HG03565 (cell line): ENCODE results near the gene RAB21.
"Not testable (repeated sequence)": the region's sequence is repeated elsewhere in the genome, so short reads cannot be mapped to it uniquely, and the experiment has no call there.

Experiments
- ATAC-seq: cut with Tn5 transposase; IDR thresholded peaks from one replicate; pipeline ENCODE4 v1.9.1; 2021; ENCODE audit warnings: mild to moderate bottlenecking, moderate library complexity; ENCODE audit not compliant: unreplicated experiment

RAB21 gene

DNA sequence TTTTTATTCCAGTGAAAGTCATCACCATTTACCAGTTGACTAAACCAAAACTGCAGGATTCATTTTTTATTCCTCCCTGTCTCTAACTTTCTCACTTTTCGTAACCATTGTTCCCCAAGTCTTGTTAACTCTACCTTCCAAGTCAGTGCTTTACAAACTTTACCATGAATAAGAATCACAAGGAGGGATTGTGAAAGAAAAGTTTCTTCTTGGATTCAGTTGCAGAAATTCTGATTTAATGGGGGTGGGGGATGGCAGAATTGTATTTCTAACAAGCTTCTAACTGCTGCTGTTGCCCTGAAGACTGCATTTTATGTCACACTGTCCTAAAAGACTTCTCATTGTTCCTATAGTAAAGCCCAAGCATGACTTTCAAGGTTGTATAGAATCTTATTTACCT is 5.0 kb upstream of the RAB21 start:
- no peak for ATAC-seq

DNA sequence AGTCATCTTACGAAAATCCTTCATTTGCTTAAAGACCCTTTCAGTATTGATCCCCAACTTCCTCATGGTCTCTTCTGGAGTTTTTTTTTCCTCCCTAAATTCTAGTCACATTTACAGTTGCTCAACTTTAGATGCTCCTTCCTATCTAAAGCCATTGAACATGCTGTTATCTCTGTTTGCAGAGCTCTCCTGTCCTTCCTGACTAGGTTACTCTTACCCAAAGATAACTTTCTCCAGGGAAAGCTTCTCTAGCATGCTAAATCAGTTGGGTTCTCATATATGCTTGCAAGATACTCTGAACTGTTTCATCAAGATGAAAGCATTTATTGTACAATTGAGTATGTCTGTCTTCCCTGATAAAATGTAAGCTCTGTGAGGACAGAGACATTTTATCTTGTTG is 1.8 kb upstream of the RAB21 start:
- ATAC-seq = no peak

DNA sequence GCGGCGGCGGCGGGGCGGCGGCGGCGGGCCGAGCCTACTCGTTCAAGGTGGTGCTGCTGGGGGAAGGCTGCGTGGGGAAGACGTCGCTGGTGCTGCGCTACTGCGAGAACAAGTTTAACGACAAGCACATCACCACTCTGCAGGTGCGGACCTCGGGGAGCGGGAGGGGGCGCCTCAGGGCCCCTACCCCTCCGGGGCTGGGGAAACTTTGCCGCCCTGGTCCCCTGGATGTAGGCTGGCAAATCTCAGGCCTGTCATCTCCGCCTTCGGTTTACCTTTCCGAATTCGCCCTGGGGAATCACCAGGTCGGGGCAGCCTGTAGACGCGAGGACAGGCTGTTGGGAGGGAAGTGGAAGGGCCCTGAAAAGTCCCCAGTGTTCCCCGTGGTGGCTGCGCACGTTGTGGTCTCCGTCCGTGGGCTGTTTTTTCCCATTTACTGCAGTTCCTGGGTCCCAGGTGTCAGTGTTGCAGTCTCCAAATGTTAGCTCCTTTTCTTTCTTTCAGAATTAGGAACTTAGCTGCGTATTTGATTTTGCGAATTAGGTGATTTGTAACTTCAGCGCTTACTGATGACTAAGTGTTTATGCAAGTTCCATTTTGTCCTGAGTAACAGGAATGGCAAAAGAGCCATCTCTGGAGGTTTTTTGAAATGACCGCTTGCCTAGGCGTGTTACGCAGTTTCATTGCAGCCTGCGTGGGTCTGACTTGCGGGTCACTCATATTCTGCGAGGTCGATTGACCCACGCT is 656 bp downstream of the RAB21 start:
- peak; percentile 34 for ATAC-seq

DNA sequence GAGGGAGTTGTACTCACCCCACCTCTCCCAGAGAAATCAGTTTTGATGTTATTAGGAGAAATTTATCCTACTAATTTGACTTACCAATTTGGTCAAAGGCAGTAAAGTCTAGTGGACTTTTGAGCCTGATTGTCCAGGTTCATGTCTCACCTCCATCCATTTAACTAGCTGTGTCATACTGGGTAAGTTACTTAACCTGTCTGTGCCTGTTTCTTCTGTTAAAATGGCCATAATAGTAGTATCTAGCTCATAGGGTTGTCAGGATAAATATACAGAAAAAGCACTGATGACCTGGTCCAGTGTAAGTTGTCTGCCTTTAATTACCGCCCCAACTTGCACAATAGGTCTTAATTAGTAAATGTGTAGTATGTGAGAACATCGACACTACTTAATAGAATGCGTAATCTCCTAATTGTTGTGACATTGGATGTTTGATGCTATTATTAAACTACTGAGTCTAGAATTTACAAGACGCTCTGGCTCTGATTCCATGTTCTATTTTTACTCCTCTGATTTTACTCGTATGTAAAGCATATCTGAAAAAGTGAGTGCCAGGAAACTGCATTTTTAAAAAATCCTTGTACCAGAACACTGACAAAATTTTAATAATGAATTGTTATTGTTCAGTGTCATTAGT is 1.5 kb downstream of the RAB21 start:
- ATAC-seq = no peak

DNA sequence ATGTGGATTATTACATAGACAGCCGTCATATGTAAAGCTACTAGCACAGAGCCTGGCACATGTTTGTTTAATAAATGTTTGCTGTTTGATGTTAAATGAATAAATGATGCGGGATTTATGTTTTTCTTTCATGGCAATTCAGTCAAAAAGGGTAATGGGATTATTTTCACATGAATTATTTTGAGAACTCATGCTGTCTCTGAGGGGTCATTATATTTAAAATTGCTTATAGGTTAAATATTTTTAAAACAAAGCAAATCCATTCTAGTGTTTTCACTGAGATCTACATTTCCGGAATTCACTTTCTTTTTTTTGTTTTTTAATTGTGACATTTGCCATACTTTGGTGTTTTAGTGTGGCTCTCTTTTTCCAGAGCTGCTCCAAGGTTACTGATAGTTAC is 5.3 kb downstream of the RAB21 start:
- ATAC-seq = no peak

DNA sequence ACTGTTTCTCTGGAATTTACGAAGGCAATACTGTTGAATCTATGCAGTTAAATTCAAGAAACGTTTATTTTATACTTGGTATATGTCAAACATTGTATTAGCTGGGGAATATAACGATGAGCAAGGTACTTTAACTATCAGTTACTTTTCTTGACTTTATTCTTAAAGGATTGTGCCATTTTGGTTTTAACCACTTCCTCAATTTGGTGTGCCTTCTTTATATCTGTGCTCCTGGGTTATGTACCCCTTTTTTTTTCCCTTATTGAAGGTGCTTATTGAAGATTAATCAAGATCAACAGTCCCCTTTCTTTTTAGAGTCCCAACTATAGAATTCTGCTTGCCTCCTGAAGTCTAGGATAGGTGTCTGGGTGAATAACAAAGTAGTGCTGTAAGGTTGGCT is 5.8 kb downstream of the RAB21 start:
- no peak for ATAC-seq

DNA sequence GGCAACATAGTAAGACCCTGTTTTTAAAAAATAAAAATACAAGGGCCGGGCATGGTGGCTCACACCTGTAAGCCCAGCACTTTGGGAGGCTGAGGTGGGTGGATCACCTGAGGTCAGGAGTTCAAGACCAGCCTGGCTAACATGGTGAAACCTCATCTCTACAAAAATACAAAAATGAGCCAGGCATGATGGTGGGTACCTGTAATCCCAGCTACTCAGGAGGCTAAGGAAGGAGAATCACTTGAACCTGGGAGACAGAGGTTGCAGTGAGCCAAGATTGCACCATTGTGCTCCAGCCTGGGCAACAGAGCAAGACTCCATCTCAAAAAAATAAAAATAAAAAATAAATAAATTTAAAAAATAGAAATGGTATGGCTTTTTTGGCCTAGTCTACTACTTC is 6.7 kb downstream of the RAB21 start:
- ATAC-seq = not testable (repeated sequence)

DNA sequence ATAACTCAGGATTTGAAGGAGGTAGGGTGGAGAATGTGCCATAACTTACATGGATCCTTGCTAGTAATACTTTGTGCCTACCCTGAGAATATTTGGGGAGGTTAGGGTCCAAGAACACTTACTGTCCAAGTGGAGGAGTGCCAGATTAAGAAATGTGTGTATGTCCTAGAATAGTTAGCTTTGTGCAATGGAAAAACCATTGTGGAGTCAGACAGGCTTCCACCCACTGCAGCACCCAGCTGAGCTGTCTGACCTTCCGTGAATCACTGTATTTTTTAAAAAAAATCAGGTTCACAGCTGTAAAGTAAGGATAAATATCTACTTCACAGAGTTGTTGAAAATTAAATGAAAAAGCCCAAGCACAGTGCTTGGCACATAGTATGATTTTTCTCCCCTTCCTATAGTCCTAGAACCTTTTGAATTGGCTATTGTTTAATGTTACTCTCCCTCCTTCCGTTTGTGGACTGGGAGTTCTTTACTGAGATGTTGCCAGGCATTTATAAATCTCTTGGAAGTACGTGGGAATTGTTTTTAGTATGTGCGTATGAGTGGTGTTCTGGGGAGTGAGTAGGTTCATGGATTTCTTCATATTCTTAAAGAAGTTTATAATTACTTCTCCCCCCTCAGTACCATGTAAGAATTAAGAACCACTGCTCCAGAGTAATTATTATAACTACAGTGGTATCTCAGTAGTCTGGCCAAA is 9.2 kb downstream of the RAB21 start:
- ATAC-seq = no peak

DNA sequence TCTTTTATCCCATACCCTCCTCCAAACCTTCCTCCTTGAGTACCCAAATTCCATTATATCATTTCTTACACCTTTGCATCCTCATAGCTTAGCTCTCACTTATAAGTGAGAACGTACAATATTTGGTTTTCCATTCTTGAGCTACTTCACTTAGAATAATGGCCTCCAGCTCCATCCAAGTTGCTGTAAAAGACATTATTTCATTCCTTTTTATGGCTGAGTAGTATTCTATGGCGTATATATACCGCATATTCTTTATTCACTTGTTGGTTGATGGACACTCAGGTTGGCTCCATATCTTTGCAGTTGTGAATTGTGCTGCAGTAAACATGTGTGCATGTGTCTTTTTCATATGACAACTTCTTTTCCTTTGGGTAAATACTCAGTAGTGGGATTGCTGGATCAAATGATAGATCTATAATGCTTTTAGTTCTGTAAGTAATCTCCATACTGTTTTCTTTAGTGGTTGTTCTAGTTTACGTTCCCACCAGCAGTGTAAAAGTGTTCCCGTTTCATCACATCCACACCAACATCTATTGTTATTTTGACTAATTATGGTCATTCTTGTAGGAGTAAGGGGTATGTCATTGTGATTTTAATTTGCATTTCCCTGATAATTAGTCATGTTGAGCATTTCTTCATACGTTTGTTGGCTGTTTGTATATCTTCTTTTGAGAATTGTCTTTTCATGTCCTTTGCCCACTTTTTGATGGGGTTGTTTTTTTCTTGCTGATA is 10.1 kb downstream of the RAB21 start:
- no peak for ATAC-seq

DNA sequence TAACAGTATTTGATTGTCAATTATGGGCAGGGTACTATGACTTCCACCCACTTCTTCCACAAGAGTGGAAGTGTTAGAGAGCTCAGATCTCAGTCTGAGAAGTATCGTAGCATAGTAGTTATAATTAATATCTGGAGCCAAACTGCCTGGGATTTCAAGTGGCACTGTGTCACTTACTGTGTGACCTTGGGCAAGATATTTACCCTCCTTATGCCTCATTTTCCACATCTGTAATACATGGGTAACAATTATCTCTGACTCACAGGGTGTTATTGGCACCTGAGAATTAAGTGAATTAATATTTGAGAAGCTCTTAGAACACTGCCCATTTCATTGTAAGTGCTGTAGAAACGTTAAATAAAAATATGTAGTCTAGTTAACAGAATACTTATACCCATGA is 11.5 kb downstream of the RAB21 start:
- ATAC-seq = no peak

DNA sequence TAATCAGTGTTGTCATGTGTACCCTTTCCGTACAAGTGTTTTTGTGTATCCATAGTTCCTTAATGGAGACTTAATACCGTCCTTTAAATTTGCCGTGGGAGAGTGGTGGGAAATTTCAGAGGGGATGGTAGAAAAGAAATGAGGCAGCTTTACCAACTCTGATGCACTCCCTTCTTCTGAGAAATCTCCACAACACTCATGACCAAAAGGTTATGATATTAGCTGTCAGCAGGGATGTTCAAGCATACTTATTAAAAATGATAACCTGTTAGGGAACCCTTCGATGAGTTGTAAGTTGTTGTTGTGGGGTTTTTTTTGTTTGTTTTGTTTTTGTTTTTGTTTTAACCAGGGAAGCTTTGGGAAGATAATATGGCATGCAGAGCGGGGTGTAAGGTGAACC is 12.5 kb downstream of the RAB21 start:
- ATAC-seq = no peak

DNA sequence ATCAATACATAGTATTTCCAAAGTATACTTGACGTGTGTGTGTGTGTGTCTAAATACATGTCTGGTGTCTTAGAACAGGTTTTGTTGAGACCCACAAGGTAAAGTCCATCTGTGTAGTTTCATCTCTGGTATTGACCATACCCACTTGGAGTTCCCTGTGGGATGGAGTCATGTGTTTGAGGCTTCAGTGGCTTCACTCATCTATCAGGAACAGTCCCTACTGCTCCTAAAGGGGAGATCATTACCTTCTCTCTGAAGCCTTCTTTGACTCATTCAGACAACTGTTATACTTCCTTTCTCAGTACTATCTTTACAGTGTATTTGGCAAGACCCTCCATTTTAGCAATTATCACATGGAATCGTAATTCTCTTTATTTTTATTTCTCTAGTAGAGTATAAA is 14.2 kb downstream of the RAB21 start:
- no peak for ATAC-seq

DNA sequence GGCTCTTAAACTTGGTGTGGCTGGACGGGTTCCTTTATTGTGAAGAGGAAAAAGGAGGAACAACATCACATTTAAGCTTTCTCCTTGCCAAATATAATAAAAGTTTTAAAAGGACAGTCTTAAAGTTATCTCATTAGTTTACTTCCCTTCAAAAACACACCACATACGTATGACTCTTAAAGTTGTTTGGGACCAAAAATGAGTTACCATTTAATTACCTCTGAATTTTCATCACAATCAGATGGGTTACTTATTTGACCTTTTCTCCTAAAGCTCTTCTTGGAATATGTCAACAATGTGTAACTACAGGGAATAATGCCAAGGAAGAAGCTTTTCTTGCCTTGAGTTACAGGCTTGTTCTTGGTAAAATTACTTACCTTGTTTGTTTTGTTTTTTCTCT is 16.4 kb downstream of the RAB21 start:
- no peak for ATAC-seq

DNA sequence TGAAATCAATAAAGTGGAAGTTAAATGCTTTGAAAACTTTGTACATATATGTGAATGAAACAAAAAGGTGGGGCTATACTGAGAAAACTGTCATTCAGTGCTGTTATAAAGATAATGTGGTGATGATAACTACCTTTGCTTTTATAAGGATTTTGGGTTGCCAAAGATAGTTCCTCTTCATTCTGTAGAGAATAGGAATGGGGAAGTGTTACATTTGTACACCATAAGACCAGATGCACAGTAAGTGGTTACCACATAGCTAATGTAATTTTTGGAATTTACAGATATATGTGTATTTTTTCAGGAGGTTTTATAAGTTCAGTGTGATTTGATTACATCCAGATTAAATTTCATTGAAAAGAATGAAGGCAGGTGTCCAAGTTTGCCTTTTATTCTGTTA is 18.1 kb downstream of the RAB21 start:
- ATAC-seq = no peak

DNA sequence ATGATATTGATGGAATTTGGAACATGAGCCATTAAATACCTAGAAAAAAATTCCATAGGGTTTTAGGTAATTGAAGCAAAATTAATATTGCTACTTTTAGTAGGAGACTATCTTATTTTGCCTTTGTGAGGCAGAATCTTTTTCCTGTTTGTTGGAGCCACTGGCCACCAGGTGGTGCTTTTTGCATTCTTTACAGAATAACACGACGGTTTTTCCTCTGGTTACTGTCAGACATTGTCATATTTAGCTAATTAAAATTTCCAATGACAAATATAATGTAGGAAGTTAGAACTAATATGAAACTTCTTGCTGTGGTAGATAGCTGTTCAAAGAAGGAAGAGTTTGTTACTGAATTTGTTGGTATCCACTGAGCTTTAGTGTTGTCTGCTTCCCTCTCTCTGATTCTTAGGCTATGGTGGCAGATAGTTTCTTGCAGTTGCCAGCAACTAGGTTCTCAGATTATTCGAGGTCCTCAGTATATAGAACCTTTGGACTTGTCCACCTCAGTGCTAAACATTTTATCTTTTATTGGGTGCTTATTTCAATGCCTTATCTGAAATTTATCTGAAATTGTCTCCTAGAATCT is 25.7 kb downstream of the RAB21 start:
- ATAC-seq = peak; percentile 36

DNA sequence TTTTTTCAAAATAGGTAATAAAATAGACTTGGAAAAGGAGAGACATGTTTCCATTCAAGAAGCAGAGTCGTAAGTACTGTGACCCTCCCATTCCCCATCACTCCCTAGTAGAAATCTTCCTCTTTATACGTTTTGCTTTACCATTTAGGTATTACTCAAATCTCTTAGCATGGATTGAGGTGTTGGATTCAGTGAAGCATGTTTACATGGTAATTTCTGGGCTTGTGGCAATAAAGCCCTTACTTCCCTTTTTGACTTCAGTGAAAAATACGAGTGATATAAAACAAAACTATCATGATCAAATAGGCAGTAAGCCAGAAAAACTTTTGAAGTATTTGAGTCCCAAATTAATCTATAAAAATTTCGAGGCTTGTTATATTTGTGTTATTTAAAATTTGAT is 27.4 kb downstream of the RAB21 start:
- peak; percentile 65 for ATAC-seq

DNA sequence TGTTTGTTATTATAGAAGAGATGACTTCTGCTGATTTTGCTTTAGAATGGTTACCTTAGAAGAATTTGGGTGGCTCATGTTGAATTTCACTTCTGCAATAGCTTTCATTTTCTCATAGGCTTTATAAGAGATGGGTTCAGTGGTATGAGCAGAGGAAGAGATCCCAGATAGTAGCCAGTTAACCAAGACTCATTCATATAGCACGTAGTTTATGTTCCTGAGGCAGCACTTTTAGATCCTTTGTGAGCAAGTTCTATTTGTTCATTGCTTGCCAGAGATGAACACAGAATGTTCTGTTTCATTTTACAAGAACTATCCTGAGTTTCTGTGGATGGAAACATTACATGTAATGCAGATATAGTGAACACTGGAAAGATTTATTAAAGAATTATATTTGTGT is 32.2 kb downstream of the RAB21 start:
- ATAC-seq = no peak

DNA sequence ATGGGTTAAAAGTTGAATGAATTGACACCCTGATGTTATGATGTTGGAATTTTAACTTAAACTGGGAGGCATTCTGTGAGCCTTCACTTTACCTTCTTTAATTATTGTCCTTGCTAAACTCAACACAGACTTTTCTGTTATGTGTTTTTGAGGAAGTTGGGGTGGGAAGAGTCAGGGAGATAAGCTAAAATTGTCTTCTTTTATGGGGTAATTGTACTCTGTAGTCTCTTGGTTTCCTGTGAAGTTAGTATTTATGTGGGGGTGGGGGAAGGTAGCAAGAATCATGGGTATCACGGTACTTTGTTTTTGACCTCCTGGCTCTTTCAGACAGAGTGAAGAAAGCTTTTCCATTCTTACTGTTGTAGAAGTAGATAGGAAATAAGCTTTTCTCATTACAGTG is 32.9 kb downstream of the RAB21 start:
- ATAC-seq = no peak

DNA sequence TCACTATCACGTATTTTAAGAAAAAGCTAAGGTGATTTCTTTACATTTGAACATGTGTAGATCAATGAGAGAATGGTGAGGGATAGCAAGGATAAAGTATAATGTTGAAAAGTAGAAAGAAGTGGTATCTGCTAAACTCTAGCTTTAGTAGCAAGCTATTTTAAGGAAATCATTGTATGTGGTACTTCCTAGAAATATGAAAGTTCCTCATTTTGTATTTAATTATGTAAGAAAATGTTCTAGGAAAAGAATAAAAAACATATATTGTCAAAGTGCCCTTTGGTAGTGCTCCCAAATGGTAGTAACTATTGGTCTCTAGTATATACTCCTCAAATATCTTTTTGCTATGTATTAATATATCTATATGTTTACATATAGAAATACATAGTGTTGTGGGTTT is 35.7 kb downstream of the RAB21 start:
- ATAC-seq = no peak

DNA sequence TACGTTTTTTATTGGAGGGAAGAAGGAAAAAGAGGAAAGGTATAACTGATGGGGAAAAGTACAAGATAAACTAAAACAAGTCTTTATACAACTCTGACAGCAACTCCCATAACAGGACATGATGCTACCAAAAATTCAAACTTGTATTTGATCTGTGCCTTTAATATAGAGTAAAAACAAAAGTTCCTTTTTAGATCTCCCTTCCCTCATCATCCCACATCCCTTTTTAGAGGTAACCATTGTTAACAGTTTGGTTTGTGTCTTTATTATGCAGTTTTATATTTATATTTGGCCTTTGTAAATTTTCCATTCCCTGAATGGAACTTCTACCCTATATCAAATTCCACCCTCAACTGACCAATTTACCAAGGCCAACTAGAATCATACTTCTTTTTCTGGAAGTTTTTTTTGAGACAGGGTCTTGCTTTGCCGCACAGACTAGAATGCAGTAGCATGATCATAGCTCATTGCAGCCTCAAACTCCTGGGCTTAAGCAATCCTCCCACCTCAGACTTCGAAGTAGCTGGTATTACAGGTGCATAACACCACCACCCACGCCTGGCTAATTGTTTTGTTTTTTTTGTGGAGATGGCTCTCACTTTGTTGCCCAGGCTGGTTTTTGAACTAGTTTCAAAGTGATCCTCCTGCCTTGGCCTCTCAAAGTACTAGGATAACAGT is 36.9 kb downstream of the RAB21 start:
- ATAC-seq = no peak

DNA sequence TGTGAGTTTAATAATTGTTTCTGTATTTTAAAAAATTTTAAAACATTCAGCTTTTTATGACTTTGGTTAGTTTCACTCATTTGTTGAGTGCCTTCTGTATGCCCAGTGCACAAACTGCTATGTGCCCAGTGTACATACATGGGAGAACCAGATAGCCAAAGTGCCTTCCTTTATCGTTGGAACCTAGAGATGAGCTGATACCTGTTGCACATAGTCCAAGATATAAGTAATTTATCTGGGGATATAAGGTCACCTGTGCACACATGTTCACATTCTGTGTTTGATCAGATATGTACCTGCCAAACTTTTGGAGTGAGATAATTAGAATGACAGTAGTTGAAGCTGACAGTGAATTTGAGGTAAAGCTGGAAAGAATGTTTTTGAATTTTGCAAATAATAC is 37.9 kb downstream of the RAB21 start:
- ATAC-seq = no peak
